Karpas-422 (cell line): ENCODE measurements around the gene COX14. TPM values are rescaled to one million over a fixed set of nuclear protein-coding genes. Genes with fewer than 3 reads are reported as not detected.

ENCODE experiments used
- DNase-seq: peaks from one replicate; pipeline ENCODE4 v3.0.0-alpha.2; 2015
- H2AFZ ChIP-seq: fragments of 200-600 bp; sonication (generic); 2 replicates; pipeline ENCODE4 v1.6.1; 2014; ENCODE audit warnings: antibody characterized with exemption, low read length, mixed read lengths
- H3K27ac ChIP-seq: fragments of 200-600 bp; sonication (generic); 2 replicates; pipeline ENCODE4 v1.5.1; 2014; ENCODE audit warnings: mild to moderate bottlenecking, low read length, moderate library complexity
- H3K27me3 ChIP-seq: fragments of 200-600 bp; sonication (generic); 2 replicates; pipeline ENCODE4 v1.6.1; 2014; ENCODE audit warnings: low read length, mixed read lengths
- H3K36me3 ChIP-seq: fragments of 200-600 bp; sonication (generic); 2 replicates; pipeline ENCODE4 v1.6.1; 2014; ENCODE audit warnings: low read length, mixed read lengths; ENCODE audit not compliant: insufficient read depth
- H3K4me1 ChIP-seq: fragments of 200-600 bp; sonication (generic); 2 replicates; pipeline ENCODE4 v1.6.1; 2014; ENCODE audit warnings: mild to moderate bottlenecking, low read length, mixed read lengths
- H3K4me2 ChIP-seq: fragments of 200-600 bp; sonication (generic); 2 replicates; pipeline ENCODE4 v1.6.1; 2014; ENCODE audit warnings: low read length, low read depth, mild to moderate bottlenecking; ENCODE audit not compliant: poor library complexity, severe bottlenecking
- H3K4me3 ChIP-seq: fragments of 200-600 bp; sonication (generic); 2 replicates; pipeline ENCODE4 v1.5.1; 2014; ENCODE audit warnings: mild to moderate bottlenecking, antibody characterized with exemption, low read length, mixed read lengths
- H3K79me2 ChIP-seq: fragments of 200-600 bp; sonication (generic); 2 replicates; pipeline ENCODE4 v1.6.1; 2014; ENCODE audit warnings: mild to moderate bottlenecking, low read length, mixed read lengths
- H3K9ac ChIP-seq: fragments of 200-600 bp; sonication (generic); 2 replicates; pipeline ENCODE4 v1.6.0; 2014; ENCODE audit warnings: low read length
- H3K9me2 ChIP-seq: fragments of 200-600 bp; sonication (generic), shearing (Covaris generic); replicated peaks from 2 replicates; pipeline ENCODE4 v1.6.0; 2014; ENCODE audit warnings: mild to moderate bottlenecking, low read length, moderate library complexity; ENCODE audit not compliant: insufficient read depth
- H3K9me3 ChIP-seq: fragments of 300-700, 200-600 bp; sonication (generic); 2 replicates; pipeline ENCODE4 v1.6.1; 2014; ENCODE audit warnings: low read length, mixed read lengths
- H4K20me1 ChIP-seq: fragments of 200-600 bp; sonication (generic); 2 replicates; pipeline ENCODE4 v1.6.1; 2014; ENCODE audit warnings: mild to moderate bottlenecking, antibody characterized with exemption, low read length, low read depth; ENCODE audit not compliant: insufficient read depth
- total RNA-seq: library from RNA; depleted of rRNA; stranded (reverse); fragments of >200 nt; shearing (Covaris generic); gene quantifications from 2 replicates; pipeline ENCODE4 v1.2.3, GENCODE V29; 2014; ENCODE audit warnings: low replicate concordance

COX14 gene
- total RNA-seq, 1 experiment from 2014 or later = 99.8 TPM

DNA sequence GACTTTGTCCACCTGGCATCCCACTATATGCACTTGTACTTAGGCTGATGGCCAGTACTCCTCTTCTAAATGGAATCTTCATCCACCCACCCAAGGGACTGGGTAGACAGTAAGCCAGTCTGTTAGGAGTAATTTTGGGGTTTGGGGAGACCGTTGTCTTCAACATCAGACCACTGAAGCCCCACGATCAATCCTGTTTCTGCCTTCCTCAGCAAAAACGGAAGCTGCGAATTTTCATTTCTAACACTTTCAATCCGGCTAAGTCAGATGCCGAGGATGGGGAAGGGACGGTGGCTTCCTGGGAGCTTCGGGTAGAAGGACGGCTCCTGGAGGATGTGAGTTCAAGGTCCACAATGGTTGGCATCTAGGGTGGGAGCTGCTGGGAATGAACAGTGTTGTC, 24.9 kb upstream of the COX14 start:
- Histone ChIP-seq H3K27ac (peak overlapping the region; percentile 76; the same call in 1 of the 2 replicates), H3K4me2 (peak overlapping the region; percentile 39), H3K79me2 (peaks cover 46% of the 10 kb centered on the region), H3K27me3 (no peaks in the 10 kb centered on the region), H3K9me2 (no peaks in the 10 kb centered on the region), H3K4me1 (peaks cover 48% of the 10 kb centered on the region), H2AFZ (no peak overlapping the region), H3K9ac (0 out of 2 replicates have a peak overlapping the region, but pooled peaks have one; percentile 16), H3K36me3 (peaks cover 30% of the 10 kb centered on the region), H3K9me3 (no peaks in the 10 kb centered on the region), H3K4me3 (no peak overlapping the region), H4K20me1 (peaks cover 5% of the 10 kb centered on the region; the same call in 1 of the 2 replicates)
- DNase-seq = no peak

DNA sequence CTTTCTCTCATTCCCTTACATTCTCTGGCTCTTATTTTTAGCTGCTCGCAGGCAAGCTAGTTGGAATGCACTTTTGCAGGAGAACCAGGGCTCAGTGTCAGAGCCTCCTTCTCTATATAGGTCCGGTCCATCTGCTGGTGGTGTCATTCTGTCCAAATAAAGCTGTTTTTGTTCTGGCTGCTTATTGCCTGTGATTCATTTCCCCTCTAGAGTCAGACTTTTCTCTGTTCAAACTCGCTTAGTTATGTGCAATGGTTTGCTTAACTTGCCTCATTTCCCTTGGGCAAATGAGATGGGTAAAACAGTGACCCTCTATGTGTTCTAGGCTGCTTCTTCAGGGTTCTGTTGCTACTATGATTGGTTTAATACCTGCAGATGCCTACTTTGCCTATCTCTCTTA, 24.0 kb upstream of the COX14 start:
- H3K79me2 ChIP-seq = peaks cover 46% of the 10 kb centered on the region

DNA sequence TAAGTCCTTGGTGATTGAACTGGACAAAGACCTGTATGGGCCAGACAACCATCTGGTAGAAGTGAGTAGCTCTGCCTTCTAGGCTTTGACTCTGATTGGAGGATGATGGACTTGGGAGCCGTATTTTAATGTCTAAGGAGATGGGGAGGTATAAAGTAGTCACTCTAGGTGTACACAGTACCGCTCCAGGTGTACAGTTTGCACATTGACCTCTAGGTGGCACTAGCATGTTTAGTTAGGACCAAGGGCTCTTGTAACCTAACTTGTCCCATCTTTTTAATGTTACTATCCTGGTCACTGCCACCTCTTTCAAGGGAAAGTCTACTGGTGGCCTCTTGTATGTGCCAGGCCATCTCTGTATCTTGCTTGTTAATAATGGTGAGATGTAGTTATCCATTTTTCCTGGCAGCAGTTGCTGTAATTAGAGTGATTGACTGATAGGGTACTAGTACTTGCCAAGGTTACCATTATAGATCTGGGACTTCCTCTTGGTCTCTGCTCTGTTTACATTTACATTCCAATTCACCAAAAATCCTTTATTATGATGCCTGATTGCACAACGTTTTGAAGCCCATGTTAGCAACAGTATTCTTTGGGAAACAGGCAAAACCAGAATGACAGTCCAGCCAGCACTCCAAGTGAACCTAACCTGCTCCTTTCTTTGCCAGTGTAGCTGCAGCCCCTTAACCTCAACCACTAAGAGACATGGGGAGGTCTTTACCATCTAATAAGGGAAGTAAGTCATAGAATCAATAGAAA, 23.3 kb upstream of the COX14 start:
- Histone ChIP-seq H3K79me2 (peaks cover 39% of the 10 kb centered on the region), H3K9ac (no peak overlapping the region), H3K4me1 (peaks cover 36% of the 10 kb centered on the region), H3K27ac (peak overlapping the region; percentile 76), H2AFZ (no peak overlapping the region), H3K9me2 (no peaks in the 10 kb centered on the region), H3K4me2 (peak overlapping the region; percentile 39), H3K36me3 (peaks cover 38% of the 10 kb centered on the region), H3K9me3 (no peaks in the 10 kb centered on the region), H4K20me1 (peaks cover 5% of the 10 kb centered on the region; the same call in 1 of the 2 replicates), H3K4me3 (no peak overlapping the region), H3K27me3 (no peaks in the 10 kb centered on the region)
- DNase-seq = peak; percentile 90

More for the DNA sequence above, 24.0 kb upstream of the COX14 start:
- H3K9ac ChIP-seq = 0 out of 2 replicates have a peak overlapping the region, but pooled peaks have one; percentile 16
- no peak overlapping the region for H2AFZ ChIP-seq
- no peaks in the 10 kb centered on the region for H3K27me3 ChIP-seq
- no peaks in the 10 kb centered on the region for H3K9me2 ChIP-seq
- no peak overlapping the region for H3K4me3 ChIP-seq
- H3K27ac ChIP-seq = peak overlapping the region; percentile 76
- H3K36me3 ChIP-seq = peaks cover 35% of the 10 kb centered on the region
- no peaks in the 10 kb centered on the region for H3K9me3 ChIP-seq
- peak overlapping the region; percentile 39 for H3K4me2 ChIP-seq
- no peak for DNase-seq
- peaks cover 44% of the 10 kb centered on the region for H3K4me1 ChIP-seq
- H4K20me1 ChIP-seq = peaks cover 5% of the 10 kb centered on the region; the same call in 1 of the 2 replicates

DNA sequence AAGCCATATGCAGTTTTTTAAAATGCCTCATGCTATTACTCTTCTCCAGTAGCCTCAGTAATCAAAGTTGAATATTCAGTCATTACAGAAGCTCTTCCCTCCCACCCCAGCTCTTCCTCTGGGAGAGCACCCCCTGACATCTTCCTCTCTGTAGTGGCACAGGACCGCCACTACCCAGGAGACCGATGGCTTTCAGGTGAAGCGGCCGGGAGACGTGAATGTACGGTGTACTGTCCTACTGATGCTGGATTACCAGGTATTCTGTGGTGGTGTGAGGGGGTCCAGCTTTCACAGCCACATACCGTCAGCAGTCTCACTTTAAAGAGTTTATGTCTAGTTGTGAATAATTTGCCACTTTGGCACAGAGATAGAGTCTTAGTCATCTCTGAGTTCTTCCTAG, 22.3 kb upstream of the COX14 start:
- H3K4me2 ChIP-seq = no peak overlapping the region
- no peak overlapping the region for H3K9ac ChIP-seq
- peaks cover 5% of the 10 kb centered on the region; the same call in 1 of the 2 replicates for H4K20me1 ChIP-seq
- no peak for DNase-seq
- no peaks in the 10 kb centered on the region for H3K9me2 ChIP-seq
- no peaks in the 10 kb centered on the region for H3K27me3 ChIP-seq
- no peak overlapping the region for H2AFZ ChIP-seq
- H3K79me2 ChIP-seq = peaks cover 33% of the 10 kb centered on the region
- H3K9me3 ChIP-seq = no peaks in the 10 kb centered on the region
- peaks cover 46% of the 10 kb centered on the region for H3K36me3 ChIP-seq
- H3K27ac ChIP-seq = no peak overlapping the region
- H3K4me3 ChIP-seq = no peak overlapping the region
- peaks cover 35% of the 10 kb centered on the region for H3K4me1 ChIP-seq

DNA sequence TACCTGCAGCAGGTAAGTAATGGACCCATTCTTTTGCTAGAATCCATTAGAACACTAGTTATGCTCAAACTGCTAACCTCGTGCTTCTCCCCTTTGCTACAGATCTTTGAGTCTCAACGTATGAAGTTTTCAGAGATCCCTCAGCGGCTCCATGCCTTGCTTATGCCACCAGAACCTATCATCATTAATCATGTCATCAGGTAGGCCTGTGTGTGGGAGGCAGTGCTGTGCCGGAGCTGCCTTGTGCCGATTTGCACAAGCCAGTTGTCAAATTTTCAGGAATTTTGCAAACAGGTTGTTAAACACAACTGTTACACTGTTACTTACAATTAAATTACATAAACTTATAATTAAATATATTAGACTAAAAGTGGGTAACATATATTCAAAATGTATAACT, 21.6 kb upstream of the COX14 start:
- Histone ChIP-seq H3K36me3 (peaks cover 50% of the 10 kb centered on the region), H4K20me1 (peaks cover 5% of the 10 kb centered on the region; the same call in 1 of the 2 replicates), H3K79me2 (peaks cover 32% of the 10 kb centered on the region), H3K9me3 (no peaks in the 10 kb centered on the region), H3K4me1 (peaks cover 35% of the 10 kb centered on the region), H3K4me3 (no peak overlapping the region), H3K9ac (no peak overlapping the region), H2AFZ (no peak overlapping the region), H3K27ac (no peak overlapping the region), H3K9me2 (no peaks in the 10 kb centered on the region), H3K27me3 (no peaks in the 10 kb centered on the region), H3K4me2 (no peak overlapping the region)
- DNase-seq = no peak

DNA sequence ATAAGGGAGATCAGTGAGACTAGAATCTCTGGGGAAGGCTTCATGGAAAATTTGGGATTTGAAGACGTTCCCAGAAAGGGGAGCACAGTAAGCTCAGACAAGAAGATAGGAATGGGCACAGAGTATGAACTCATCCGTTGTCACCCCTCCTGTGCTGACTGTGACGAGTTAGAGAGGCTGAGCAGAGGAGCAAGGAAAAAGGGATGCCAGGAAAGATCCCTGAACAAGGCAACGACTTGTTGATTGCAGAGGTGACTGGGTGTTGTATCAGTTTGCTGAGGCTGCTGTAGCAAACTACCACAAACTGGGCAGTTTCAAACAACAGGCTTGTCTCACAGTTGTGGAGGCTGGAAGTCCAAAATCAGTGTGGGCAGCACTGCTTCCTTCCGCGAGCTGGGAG, 14.1 kb upstream of the COX14 start:
- Histone ChIP-seq H3K4me1 (peaks cover 23% of the 10 kb centered on the region), H3K27ac (no peak overlapping the region), H3K27me3 (no peaks in the 10 kb centered on the region), H3K9me3 (no peaks in the 10 kb centered on the region), H3K4me2 (no peak overlapping the region), H3K9me2 (no peaks in the 10 kb centered on the region), H4K20me1 (no peaks in the 10 kb centered on the region), H3K9ac (no peak overlapping the region), H2AFZ (no peak overlapping the region), H3K36me3 (peaks cover 41% of the 10 kb centered on the region; the same call in 1 of the 2 replicates), H3K4me3 (no peak overlapping the region), H3K79me2 (no peaks in the 10 kb centered on the region)
- DNase-seq = no peak

DNA sequence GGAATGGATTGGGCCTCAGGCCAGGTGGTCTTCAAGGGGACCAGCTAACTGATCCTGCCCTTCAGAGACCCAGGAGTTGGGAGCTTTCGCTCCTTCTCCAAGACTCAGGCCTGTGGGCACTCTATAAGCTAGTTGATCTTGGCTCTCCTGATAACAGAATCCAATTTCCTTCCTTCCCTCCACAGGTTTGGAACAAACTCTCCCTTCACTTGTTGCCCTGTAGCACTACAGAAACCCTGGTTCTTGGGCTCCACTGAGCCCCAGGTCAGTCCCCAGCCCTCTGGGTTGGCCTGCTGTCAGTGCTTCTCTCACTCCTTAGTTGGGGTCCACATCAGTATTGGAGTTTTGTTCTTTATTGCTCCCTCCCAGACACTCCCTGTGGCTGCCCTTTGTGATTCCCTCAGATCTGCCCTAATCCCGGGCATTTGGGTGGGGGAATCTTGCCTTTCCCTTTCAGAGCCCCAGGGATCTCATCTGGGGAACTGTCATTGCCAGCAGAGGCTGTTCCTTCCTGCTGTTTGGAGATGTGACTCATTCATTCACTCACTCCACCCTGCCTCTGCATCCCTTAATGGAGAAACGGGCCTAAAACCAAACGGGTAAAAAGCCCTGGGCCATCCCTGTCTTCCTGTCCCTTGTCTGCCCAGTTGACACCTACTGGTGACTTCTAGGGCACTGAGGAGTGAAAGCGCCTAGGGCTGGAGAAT, 12.6 kb upstream of the COX14 start:
- Histone ChIP-seq H3K4me3 (no peak overlapping the region), H3K27me3 (no peaks in the 10 kb centered on the region), H3K9me3 (no peaks in the 10 kb centered on the region), H4K20me1 (no peaks in the 10 kb centered on the region), H3K36me3 (peaks cover 31% of the 10 kb centered on the region; the same call in 1 of the 2 replicates), H3K9ac (no peak overlapping the region), H3K9me2 (no peaks in the 10 kb centered on the region), H2AFZ (no peak overlapping the region), H3K79me2 (no peaks in the 10 kb centered on the region), H3K4me2 (no peak overlapping the region), H3K4me1 (peaks cover 38% of the 10 kb centered on the region), H3K27ac (no peak overlapping the region)
- no peak for DNase-seq

DNA sequence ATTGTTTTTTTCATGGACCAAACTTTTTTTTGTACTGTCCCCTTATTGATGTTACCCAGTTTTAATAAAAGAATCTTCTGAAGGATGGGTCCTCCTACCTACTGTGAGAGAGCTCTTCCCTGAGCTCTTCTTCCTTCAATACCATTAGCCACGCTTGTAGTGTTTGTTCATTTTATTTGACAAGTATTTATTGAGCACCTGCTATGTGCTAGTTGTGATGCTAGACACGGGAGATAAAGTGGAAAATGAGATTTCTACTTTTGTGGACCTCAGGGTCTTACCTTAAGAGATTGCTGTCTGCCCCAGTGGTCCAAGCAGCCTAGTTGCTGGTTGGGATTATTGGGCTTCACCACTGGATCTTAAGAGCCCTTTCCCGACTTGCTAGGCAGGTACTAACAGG, 11.5 kb upstream of the COX14 start:
- H3K79me2 ChIP-seq = no peaks in the 10 kb centered on the region
- H3K4me1 ChIP-seq = peaks cover 39% of the 10 kb centered on the region
- H3K36me3 ChIP-seq = peaks cover 23% of the 10 kb centered on the region; the same call in 1 of the 2 replicates
- no peaks in the 10 kb centered on the region for H3K9me2 ChIP-seq
- H3K4me3 ChIP-seq = no peak overlapping the region
- H3K27ac ChIP-seq = no peak overlapping the region
- H4K20me1 ChIP-seq = no peaks in the 10 kb centered on the region
- no peaks in the 10 kb centered on the region for H3K9me3 ChIP-seq
- DNase-seq = no peak
- no peak overlapping the region for H3K4me2 ChIP-seq
- H2AFZ ChIP-seq = no peak overlapping the region
- H3K27me3 ChIP-seq = no peaks in the 10 kb centered on the region
- no peak overlapping the region for H3K9ac ChIP-seq
